ENCODE results near the gene ORC4. TPM values are rescaled to one million over a fixed set of nuclear protein-coding genes. Genes with fewer than 3 reads are reported as not detected.
A peak's percentile ranks its signal among the peaks of the same experiment; 100 is the strongest.

Gene ORC4
- total RNA-seq (2021; fragmentation: NEBNext Ultra II Directional; extraction: Animal tissue kit (Norgen Biotek cat#: 25700)), result 10 to 100 TPM; 26.2 to 35.4 (median 32.8) TPM
- long read RNA-seq, full-length matches to known transcripts, result 26 of 33 reads
- long read RNA-seq, partial matches to known transcripts, result 1 of 33 reads
- long read RNA-seq, other reads (novel, unspliced or antisense), result 6 of 33 reads

GRCh38 chr2:148020111-148021058 is at the start of gene ORC4:
Gene ORC4, minus strand, starts transcription at chr2:148020737. Its CDS starts 44,779 bp downstream, at chr2:147975958.
- peak within 1 kb of the TSS; percentile 99 for H3K4me3 Mint-ChIP-seq
- no peaks in the 10 kb centered on the region for H3K36me3 Mint-ChIP-seq (ENCODE audit: low read depth)
- no peaks in the 10 kb centered on the region for H3K9me3 Mint-ChIP-seq
- peaks cover 44% of the 10 kb centered on the region for H3K4me1 Mint-ChIP-seq (ENCODE audit: low read depth)
- peak; percentile 99 for DNase-seq
- H3K27ac Mint-ChIP-seq, result peak within 1 kb of the TSS; percentile 83
- TF ChIP-seq CTCF (IDR thresholded peaks at IDR 0.05), result peak; percentile 74
- H3K27me3 Mint-ChIP-seq (ENCODE audit: insufficient read depth), result no peaks in the 10 kb centered on the region

GRCh38 chr2:148067801-148068200 is 47.3 kb upstream of the ORC4 start:
- no peaks in the 10 kb centered on the region; the same call in 1 of the 2 replicates for H3K27me3 Mint-ChIP-seq (ENCODE audit: insufficient read depth)
- H3K4me3 Mint-ChIP-seq, result no peak overlapping the region
- H3K4me1 Mint-ChIP-seq (ENCODE audit: low read depth), result no peaks in the 10 kb centered on the region
- TF ChIP-seq CTCF (IDR thresholded peaks at IDR 0.05), result no peak
- peaks cover 7% of the 10 kb centered on the region; the same call in 1 of the 2 replicates for H3K36me3 Mint-ChIP-seq (ENCODE audit: low read depth)
- H3K9me3 Mint-ChIP-seq, result no peaks in the 10 kb centered on the region
- no peak for DNase-seq
- no peak overlapping the region for H3K27ac Mint-ChIP-seq

- Mint-ChIP-seq H3K27me3 (ENCODE audit: insufficient read depth) (no peaks in the 10 kb centered on the region; the same call in 1 of the 2 replicates), H3K4me3 (no peak overlapping the region), H3K9me3 (no peaks in the 10 kb centered on the region), H3K4me1 (ENCODE audit: low read depth) (no peaks in the 10 kb centered on the region), H3K27ac (no peak overlapping the region), H3K36me3 (ENCODE audit: low read depth) (peaks cover 7% of the 10 kb centered on the region; the same call in 1 of the 2 replicates)
- DNase-seq, result no peak
- no peak for TF ChIP-seq CTCF (IDR thresholded peaks at IDR 0.05)
Observed at GRCh38 chr2:148065936-148066335, 45.4 kb upstream of the ORC4 start.

- no peak overlapping the region for H3K27ac Mint-ChIP-seq
- H3K36me3 Mint-ChIP-seq (ENCODE audit: low read depth), result peaks cover 7% of the 10 kb centered on the region; the same call in 1 of the 2 replicates
- H3K4me1 Mint-ChIP-seq (ENCODE audit: low read depth), result peaks cover 4% of the 10 kb centered on the region
- no peaks in the 10 kb centered on the region; the same call in 1 of the 2 replicates for H3K27me3 Mint-ChIP-seq (ENCODE audit: insufficient read depth)
- no peak overlapping the region for H3K4me3 Mint-ChIP-seq
- DNase-seq, result no peak
- H3K9me3 Mint-ChIP-seq, result no peaks in the 10 kb centered on the region
- no peak for TF ChIP-seq CTCF (IDR thresholded peaks at IDR 0.05)
Observed at GRCh38 chr2:148063633-148064032, 43.1 kb upstream of the ORC4 start.

GRCh38 chr2:148058641-148059040 is 38.1 kb upstream of the ORC4 start:
- no peaks in the 10 kb centered on the region; the same call in 1 of the 2 replicates for H3K36me3 Mint-ChIP-seq (ENCODE audit: low read depth)
- TF ChIP-seq CTCF (IDR thresholded peaks at IDR 0.05), result no peak
- H3K27me3 Mint-ChIP-seq (ENCODE audit: insufficient read depth), result no peaks in the 10 kb centered on the region
- no peak overlapping the region for H3K27ac Mint-ChIP-seq
- peak; percentile 39 for DNase-seq
- no peaks in the 10 kb centered on the region for H3K9me3 Mint-ChIP-seq
- H3K4me1 Mint-ChIP-seq (ENCODE audit: low read depth), result peaks cover 29% of the 10 kb centered on the region
- 0 out of 2 replicates have a peak overlapping the region, but pooled peaks have one; percentile 16 for H3K4me3 Mint-ChIP-seq
